ENCODE measurements around the gene EML2.

DNA sequence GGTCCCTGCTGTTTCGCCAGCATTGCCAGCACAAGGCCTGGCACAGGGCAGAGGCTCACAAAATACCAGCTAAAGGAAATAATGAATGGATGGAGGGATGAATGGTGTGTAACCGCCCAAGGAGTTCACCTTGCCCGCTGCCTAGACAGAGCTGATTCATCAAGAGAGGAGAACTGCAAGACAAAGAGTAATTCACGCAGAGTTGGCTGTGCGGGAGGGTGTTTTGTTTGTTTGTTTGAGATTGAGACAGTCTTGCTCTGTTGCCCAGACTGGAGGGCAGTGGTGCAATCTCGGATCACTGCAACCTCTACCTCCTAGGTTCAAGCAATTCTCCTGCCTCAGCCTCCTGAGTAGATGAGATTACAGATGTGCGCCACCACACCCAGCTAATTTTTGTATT is 57.6 kb downstream of the EML2 start:
- TF ChIP-seq CTCF (conservative IDR thresholded peaks at IDR 0.05; ENCODE audit: low read depth, low read length): no peak
- no peak for TF ChIP-seq EZH2phosphoT487 (IDR thresholded peaks at IDR 0.05; ENCODE audit: borderline replicate concordance, low read length)
